ENCODE measurements around the gene PRELID1.

GRCh38 chr5:177296581-177296980 is 7.0 kb upstream of the PRELID1 start:
- TF ChIP-seq REST (IDR thresholded peaks at IDR 0.05; ENCODE audit: low read depth, low read length) (no peak), CTCF (IDR thresholded peaks at IDR 0.05 in 2 of 3, conservative IDR thresholded peaks at IDR 0.05 in 1 of 3; ENCODE audit: control insufficient read depth in 2 of 3, extremely low read depth in 1 of 3, insufficient read depth in 1 of 3, low read depth in 3 of 3, low read length in 3 of 3) (no peak), CHD4 (IDR thresholded peaks at IDR 0.05) (no peak), GABPA (IDR thresholded peaks at IDR 0.05; ENCODE audit: low read depth) (no peak), POLR2AphosphoS5 (IDR thresholded peaks at IDR 0.05; ENCODE audit: low read length) (no peak), SUPT20H (IDR thresholded peaks at IDR 0.05; ENCODE audit: borderline replicate concordance, control insufficient read depth, low read depth, low read length) (no peak)
